Suprapubic skin (tissue), 4 donors: ENCODE data around the gene CEPT1. TPM values are rescaled to one million over a fixed set of nuclear protein-coding genes. Genes with fewer than 3 reads are reported as not detected.

Source experiments
- DNase-seq, 2 donors: peaks; one replicate each; pipeline ENCODE4 v3.0.0-alpha.2; 2019; ENCODE audit warnings: low spot score in 2 of 2
- H3K27ac ChIP-seq: fragments of 200-600 bp; sonication (generic); one replicate; pipeline ENCODE4 v1.5.1; 2019
- H3K27me3 ChIP-seq: fragments of 200-600 bp; sonication (generic); one replicate; pipeline ENCODE4 v1.5.1; 2019
- H3K36me3 ChIP-seq: fragments of 200-600 bp; sonication (generic); one replicate; pipeline ENCODE4 v1.5.1; 2019
- H3K4me1 ChIP-seq: fragments of 200-600 bp; sonication (generic); one replicate; pipeline ENCODE4 v1.5.1; 2019
- H3K4me3 ChIP-seq: fragments of 200-600 bp; sonication (generic); one replicate; pipeline ENCODE4 v1.5.1; 2019; ENCODE audit warnings: mild to moderate bottlenecking
- H3K9me3 ChIP-seq: fragments of 200-600 bp; sonication (generic); one replicate; pipeline ENCODE4 v1.5.1; 2019
- CTCF ChIP-seq, 2 donors: fragments of 200-600 bp in 1 of 2; fragments of 450-650 bp in 1 of 2; sonication (generic) in 1 of 2; IDR thresholded peaks; one replicate each; pipeline ENCODE4 v1.5.1; 2016 to 2019; ENCODE audit warnings: antibody characterized with exemption in 2 of 2, mild to moderate bottlenecking in 1 of 2, moderate library complexity in 1 of 2
- EP300 ChIP-seq: sonication (generic); formaldehyde crosslinking; IDR thresholded peaks from one replicate; pipeline ENCODE4 v1.6.1; 2017; ENCODE audit warnings: antibody characterized with exemption
- POLR2A ChIP-seq, 2 donors: fragments of 450-650 bp; IDR thresholded peaks; one replicate each; pipeline ENCODE4 v1.6.1; 2017; ENCODE audit warnings: antibody characterized with exemption in 2 of 2, mild to moderate bottlenecking in 2 of 2, moderate library complexity in 2 of 2
- POLR2AphosphoS5 ChIP-seq, 3 donors: sonication (generic); formaldehyde crosslinking; IDR thresholded peaks; one replicate each; pipeline ENCODE4 v1.6.1; 2017; ENCODE audit warnings: antibody characterized with exemption in 3 of 3
- WGBS: methylation state at CpG from one replicate; pipeline ENCODE4 v1.1.5; 2018; 5-methylcytosine and 5-hydroxymethylcytosine counted together
- total RNA-seq, 4 donors: library from RNA; depleted of rRNA; stranded (reverse); fragments of >200 nt; gene quantifications; one replicate each; pipeline ENCODE4 v1.1.0, GENCODE V29; 2016

The CEPT1 gene
- total RNA-seq, 4 donors from 2014 or later = 29.8 to 50.8 (median 36.9) TPM

GRCh38 chr1:111174070-111174469 is 34.0 kb downstream of the CEPT1 start:
- H3K36me3 ChIP-seq = peaks cover 50% of the 10 kb centered on the region
- H3K27me3 ChIP-seq = no peaks in the 10 kb centered on the region
- no peaks in the 10 kb centered on the region for H3K9me3 ChIP-seq
- DNase-seq = no peak
- TF ChIP-seq POLR2A (IDR thresholded peaks at IDR 0.05) = no peak
- TF ChIP-seq EP300 = no peak
- TF ChIP-seq POLR2AphosphoS5 (IDR thresholded peaks at IDR 0.05) = no peak
- no peak for TF ChIP-seq CTCF (IDR thresholded peaks at IDR 0.05)
- no peak overlapping the region for H3K4me3 ChIP-seq
- H3K27ac ChIP-seq = no peak overlapping the region
- no peaks in the 10 kb centered on the region for H3K4me1 ChIP-seq

GRCh38 chr1:111175349-111175748 is 35.3 kb downstream of the CEPT1 start:
- no peak for DNase-seq
- no peak overlapping the region for H3K27ac ChIP-seq
- H3K9me3 ChIP-seq = no peaks in the 10 kb centered on the region
- no peaks in the 10 kb centered on the region for H3K4me1 ChIP-seq
- TF ChIP-seq EP300 = no peak
- TF ChIP-seq POLR2A (IDR thresholded peaks at IDR 0.05) = no peak
- no peak for TF ChIP-seq CTCF (IDR thresholded peaks at IDR 0.05)
- TF ChIP-seq POLR2AphosphoS5 (IDR thresholded peaks at IDR 0.05) = no peak
- peaks cover 50% of the 10 kb centered on the region for H3K36me3 ChIP-seq
- no peaks in the 10 kb centered on the region for H3K27me3 ChIP-seq
- H3K4me3 ChIP-seq = no peak overlapping the region
- 94% methylated on average over 3 of the region's 3 CpGs for WGBS

GRCh38 chr1:111176678-111177077 is 36.7 kb downstream of the CEPT1 start:
- no peak overlapping the region for H3K27ac ChIP-seq
- no peaks in the 10 kb centered on the region for H3K27me3 ChIP-seq
- TF ChIP-seq EP300 (no peak), POLR2AphosphoS5 (IDR thresholded peaks at IDR 0.05) (no peak), CTCF (IDR thresholded peaks at IDR 0.05) (no peak), POLR2A (IDR thresholded peaks at IDR 0.05) (no peak)
- no peaks in the 10 kb centered on the region for H3K9me3 ChIP-seq
- WGBS = 57% methylated on average over 1 of the region's 1 CpG
- H3K36me3 ChIP-seq = peaks cover 45% of the 10 kb centered on the region
- H3K4me1 ChIP-seq = no peaks in the 10 kb centered on the region
- H3K4me3 ChIP-seq = no peak overlapping the region
- DNase-seq = no peak

GRCh38 chr1:111179968-111180533 is 40.0 kb downstream of the CEPT1 start:
- TF ChIP-seq CTCF (IDR thresholded peaks at IDR 0.05) = no peak
- TF ChIP-seq POLR2A (IDR thresholded peaks at IDR 0.05) = no peak
- TF ChIP-seq POLR2AphosphoS5 (IDR thresholded peaks at IDR 0.05) = no peak
- no peak for TF ChIP-seq EP300
- H3K4me1 ChIP-seq = peaks cover 9% of the 10 kb centered on the region
- no peaks in the 10 kb centered on the region for H3K9me3 ChIP-seq
- H3K27me3 ChIP-seq = no peaks in the 10 kb centered on the region
- H3K36me3 ChIP-seq = peaks cover 30% of the 10 kb centered on the region
- no peak for DNase-seq
- no peak overlapping the region for H3K4me3 ChIP-seq
- no peak overlapping the region for H3K27ac ChIP-seq

- Histone ChIP-seq H3K4me1 (peaks cover 9% of the 10 kb centered on the region), H3K27ac (no peak overlapping the region), H3K27me3 (no peaks in the 10 kb centered on the region), H3K9me3 (no peaks in the 10 kb centered on the region), H3K36me3 (peaks cover 32% of the 10 kb centered on the region), H3K4me3 (no peak overlapping the region)
- WGBS = 98% methylated on average over 2 of the region's 2 CpGs
- no peak for TF ChIP-seq POLR2AphosphoS5 (IDR thresholded peaks at IDR 0.05)
- no peak for TF ChIP-seq EP300
- no peak for TF ChIP-seq POLR2A (IDR thresholded peaks at IDR 0.05)
- no peak for TF ChIP-seq CTCF (IDR thresholded peaks at IDR 0.05)
- DNase-seq = no peak
These were observed 42.0 kb downstream of the CEPT1 start for GRCh38 chr1:111182052-111182451.
